Body of pancreas (tissue), 4 donors: Measurements from ENCODE around the gene RAI1.

Experiments
- CTCF ChIP-seq, 7 experiments: fragments of 450-650 bp in 4 of 7; fragments of 200-600 bp in 3 of 7; sonication (generic) in 3 of 7; IDR thresholded peaks; one replicate each; pipeline ENCODE4 v1.5.1; 2016 to 2019; ENCODE audit warnings: antibody characterized with exemption in 7 of 7
- POLR2A ChIP-seq, 3 donors: fragments of 450-650 bp; IDR thresholded peaks; one replicate each; pipeline ENCODE4 v1.6.1; 2016; ENCODE audit warnings: antibody characterized with exemption in 3 of 3, mild to moderate bottlenecking in 2 of 3

DNA sequence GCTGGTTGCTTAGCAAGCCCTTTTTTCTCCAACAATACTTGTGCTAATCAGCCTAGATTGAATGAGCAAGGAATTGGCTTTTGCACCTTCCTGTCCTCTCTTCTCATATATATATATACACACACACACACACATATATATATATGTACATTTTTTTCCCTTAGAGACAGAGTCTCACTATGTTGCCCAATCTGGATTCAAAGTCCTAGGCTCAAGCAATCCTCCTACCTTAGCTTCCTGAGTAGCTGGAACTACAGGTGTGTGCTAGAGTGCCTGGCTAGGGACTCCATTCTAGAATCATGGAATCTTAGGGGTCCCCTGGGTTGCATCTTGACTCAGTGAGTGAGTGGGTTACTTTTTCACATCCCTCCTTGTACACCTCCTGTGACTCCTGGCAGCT, 27.0 kb downstream of the RAI1 start:
- TF ChIP-seq CTCF (IDR thresholded peaks at IDR 0.05), result no peak
- TF ChIP-seq POLR2A (IDR thresholded peaks at IDR 0.05), result no peak
